NT2/D1 (cell line): ENCODE data around the gene TOX3.

Experiments used
- DNase-seq: peaks from one replicate; pipeline ENCODE4 v3.0.0-alpha.2; 2011; ENCODE audit warnings: low read depth, low spot score
- H3K27me3 ChIP-seq: 2 replicates; pipeline ENCODE4 v1.6.0; 2011; ENCODE audit warnings: mild to moderate bottlenecking; ENCODE audit not compliant: insufficient read length, insufficient read depth
- H3K36me3 ChIP-seq: 2 replicates; pipeline ENCODE4 v1.6.1; 2011; ENCODE audit warnings: mild to moderate bottlenecking, low read length, mixed read lengths; ENCODE audit not compliant: insufficient read depth, insufficient read length
- H3K4me1 ChIP-seq: 2 replicates; pipeline ENCODE4 v1.5.1; 2011; ENCODE audit not compliant: insufficient read depth, insufficient read length
- H3K4me3 ChIP-seq: 2 replicates; pipeline ENCODE4 v1.5.1; 2011; ENCODE audit warnings: low read depth; ENCODE audit not compliant: insufficient read length
- H3K9ac ChIP-seq: 2 replicates; pipeline ENCODE4 v1.6.0; 2011; ENCODE audit warnings: low read depth; ENCODE audit not compliant: insufficient read length
- H3K9me3 ChIP-seq: 2 replicates; pipeline ENCODE4 v1.5.1; 2011; ENCODE audit warnings: mild to moderate bottlenecking, low read length; ENCODE audit not compliant: insufficient read depth
- SUZ12 ChIP-seq: IDR thresholded peaks from 2 replicates; pipeline ENCODE4 v1.6.1; 2011; ENCODE audit not compliant: insufficient read length, insufficient read depth; ENCODE audit errors: extremely low read depth
- YY1 ChIP-seq: IDR thresholded peaks from 2 replicates; pipeline ENCODE4 v1.6.1; 2011; ENCODE audit not compliant: insufficient read length, insufficient read depth
- ZNF274 ChIP-seq: IDR thresholded peaks from 2 replicates; pipeline ENCODE4 v1.6.1; 2011; ENCODE audit warnings: mild to moderate bottlenecking, low read depth, low read length

TOX3 gene

DNA sequence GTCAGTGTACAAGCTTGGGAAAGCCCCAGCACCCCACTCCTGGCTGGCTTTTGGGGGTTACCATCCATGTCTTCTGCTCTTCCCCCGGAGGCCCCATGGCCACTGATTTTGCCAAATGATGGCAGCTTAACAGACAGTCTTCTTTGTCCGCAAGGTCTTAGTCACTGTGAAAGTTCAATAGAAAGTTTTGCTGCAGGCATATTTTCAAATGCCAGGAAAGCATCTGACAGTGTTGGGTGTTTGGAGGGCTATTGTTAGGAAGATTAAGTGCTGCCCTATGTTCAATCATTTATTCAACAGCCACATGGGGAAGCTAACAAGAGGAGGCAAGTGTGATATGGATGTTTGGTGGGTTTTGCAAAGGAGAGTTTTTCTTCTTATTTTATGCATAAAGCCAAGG, 122.4 kb downstream of the TOX3 start:
- Histone ChIP-seq H3K4me3 (no peak overlapping the region), H3K36me3 (no peaks in the 10 kb centered on the region), H3K27me3 (no peaks in the 10 kb centered on the region), H3K4me1 (no peaks in the 10 kb centered on the region), H3K9ac (no peak overlapping the region), H3K9me3 (no peaks in the 10 kb centered on the region)
- TF ChIP-seq ZNF274 = no peak
- TF ChIP-seq YY1 = no peak
- TF ChIP-seq SUZ12 = no peak
- DNase-seq = no peak

DNA sequence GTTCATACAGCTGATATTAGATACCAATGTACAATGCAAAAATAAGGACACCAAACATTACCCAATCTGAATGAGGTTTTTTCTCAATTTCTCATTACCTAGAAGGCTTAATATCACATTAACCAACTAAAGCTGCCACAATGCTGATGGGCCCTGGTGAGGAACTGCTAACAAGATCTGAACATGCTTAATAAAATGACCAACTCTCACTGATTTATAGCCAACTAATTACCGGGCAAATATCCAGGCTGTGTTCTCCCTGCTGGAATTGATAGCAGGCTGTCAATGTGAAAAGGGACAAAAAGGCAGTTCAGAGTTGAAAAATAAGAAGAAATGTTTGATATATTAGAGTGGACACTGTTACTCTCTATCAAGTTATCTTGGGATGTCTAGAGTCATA, 124.6 kb downstream of the TOX3 start:
- Histone ChIP-seq H3K27me3 (no peaks in the 10 kb centered on the region), H3K4me3 (no peak overlapping the region), H3K4me1 (no peaks in the 10 kb centered on the region), H3K9ac (no peak overlapping the region), H3K36me3 (no peaks in the 10 kb centered on the region), H3K9me3 (peaks cover 3% of the 10 kb centered on the region; the same call in 1 of the 2 replicates)
- no peak for DNase-seq
- TF ChIP-seq SUZ12 (no peak), ZNF274 (no peak), YY1 (no peak)

- H3K27me3 ChIP-seq = no peaks in the 10 kb centered on the region
- H3K4me3 ChIP-seq = no peak overlapping the region
- peaks cover 15% of the 10 kb centered on the region for H3K9me3 ChIP-seq
- no peaks in the 10 kb centered on the region for H3K36me3 ChIP-seq
- no peak for DNase-seq
- no peaks in the 10 kb centered on the region for H3K4me1 ChIP-seq
- no peak for TF ChIP-seq SUZ12
- no peak for TF ChIP-seq ZNF274
- TF ChIP-seq YY1 = no peak
- H3K9ac ChIP-seq = no peak overlapping the region
Measured at GRCh38 chr16:52418201-52418600, 128.7 kb downstream of the TOX3 start.

GRCh38 chr16:52416888-52417287, 130.1 kb downstream of the TOX3 start:
- no peak for TF ChIP-seq ZNF274
- TF ChIP-seq SUZ12 = no peak
- TF ChIP-seq YY1 = no peak

GRCh38 chr16:52411011-52411410, 135.9 kb downstream of the TOX3 start:
- Histone ChIP-seq H3K9me3 (no peaks in the 10 kb centered on the region), H3K4me1 (no peaks in the 10 kb centered on the region), H3K9ac (no peak overlapping the region), H3K4me3 (no peak overlapping the region), H3K36me3 (no peaks in the 10 kb centered on the region), H3K27me3 (no peaks in the 10 kb centered on the region)
- no peak for DNase-seq
- TF ChIP-seq SUZ12 (no peak), YY1 (no peak), ZNF274 (no peak)

More at GRCh38 chr16:52416888-52417287, 130.1 kb downstream of the TOX3 start:
- Histone ChIP-seq H3K4me3 (no peak overlapping the region), H3K9ac (no peak overlapping the region), H3K27me3 (no peaks in the 10 kb centered on the region), H3K36me3 (no peaks in the 10 kb centered on the region), H3K9me3 (peaks cover 15% of the 10 kb centered on the region), H3K4me1 (no peaks in the 10 kb centered on the region)
- DNase-seq = no peak

DNA sequence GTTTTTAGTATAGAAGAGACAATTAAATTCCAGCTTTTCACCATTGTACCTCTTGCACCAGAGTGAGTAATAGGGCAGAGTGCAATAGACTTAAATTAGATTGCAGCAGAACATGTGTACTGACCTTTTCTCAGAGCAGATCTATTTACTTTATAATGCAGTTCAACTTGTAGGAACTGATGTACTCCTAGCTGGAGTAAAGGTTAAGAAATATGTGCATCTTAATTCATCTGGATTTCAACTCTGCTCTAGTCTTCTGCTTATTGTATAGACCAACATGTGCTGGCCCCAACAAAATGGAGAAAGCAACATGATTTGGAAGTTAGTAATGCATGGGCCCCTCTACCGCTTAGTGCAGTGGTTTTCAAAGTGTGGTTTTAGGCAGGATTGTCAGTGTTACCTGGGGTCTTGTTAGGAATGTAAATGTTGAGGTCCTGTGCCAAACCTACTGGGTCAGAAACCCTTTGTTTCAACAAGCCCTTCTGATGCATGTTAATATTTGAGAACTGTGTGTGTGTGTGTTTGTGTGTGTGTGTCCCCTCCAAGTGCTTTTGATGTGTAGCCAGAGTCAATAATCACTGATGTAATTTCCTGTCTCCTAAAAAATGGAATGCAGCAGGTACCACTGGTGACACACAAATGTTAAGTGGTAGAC, 138.6 kb downstream of the TOX3 start:
- no peaks in the 10 kb centered on the region for H3K9me3 ChIP-seq
- no peaks in the 10 kb centered on the region for H3K4me1 ChIP-seq
- H3K27me3 ChIP-seq = no peaks in the 10 kb centered on the region
- no peak overlapping the region for H3K9ac ChIP-seq
- H3K36me3 ChIP-seq = no peaks in the 10 kb centered on the region
- no peak for DNase-seq
- no peak overlapping the region for H3K4me3 ChIP-seq
- TF ChIP-seq ZNF274 = no peak
- no peak for TF ChIP-seq YY1
- no peak for TF ChIP-seq SUZ12

DNA sequence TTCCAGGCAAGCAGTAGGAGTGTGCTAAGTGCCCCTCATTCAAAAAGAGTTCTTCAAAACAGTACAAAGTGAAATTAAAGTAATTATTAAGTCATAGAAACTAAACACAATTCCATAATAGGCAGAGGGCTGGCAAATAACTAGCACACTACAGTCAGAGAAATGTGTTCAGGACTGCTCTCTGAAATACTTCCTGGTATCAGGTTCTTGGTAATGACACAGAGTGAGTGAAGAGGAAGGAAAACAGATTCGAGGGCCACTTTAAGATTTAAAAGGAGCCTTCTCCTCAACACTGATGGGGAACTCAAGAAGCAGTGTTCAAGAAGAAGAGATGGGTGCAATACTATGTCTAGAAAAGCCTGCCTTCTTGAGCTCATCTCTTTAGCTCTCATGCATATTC, 139.2 kb downstream of the TOX3 start:
- Histone ChIP-seq H3K36me3 (no peaks in the 10 kb centered on the region), H3K4me1 (no peaks in the 10 kb centered on the region), H3K4me3 (no peak overlapping the region), H3K9ac (no peak overlapping the region), H3K27me3 (no peaks in the 10 kb centered on the region), H3K9me3 (no peaks in the 10 kb centered on the region)
- TF ChIP-seq YY1 (no peak), SUZ12 (no peak), ZNF274 (no peak)
- DNase-seq = no peak

DNA sequence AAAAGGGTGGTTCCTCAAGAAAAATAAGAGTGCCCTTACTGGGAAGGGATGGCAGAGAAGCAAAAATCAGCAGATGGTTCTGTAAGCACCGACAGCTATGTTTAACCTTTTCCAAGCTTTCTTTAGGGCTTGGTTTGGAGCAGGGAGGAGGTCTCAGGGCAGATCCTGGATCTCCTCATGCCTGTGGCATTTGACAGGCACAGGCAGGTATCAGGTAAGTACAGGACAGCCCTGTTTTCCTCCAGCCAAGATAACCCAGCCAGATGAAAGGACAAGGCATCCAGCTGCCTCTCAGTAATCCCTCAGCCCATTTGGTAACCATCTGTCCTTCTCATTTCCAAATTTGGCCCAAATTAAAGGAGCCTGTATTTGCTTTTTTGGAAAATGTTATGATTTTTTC, 141.5 kb downstream of the TOX3 start:
- H3K27me3 ChIP-seq = no peaks in the 10 kb centered on the region
- H3K9ac ChIP-seq = no peak overlapping the region
- TF ChIP-seq YY1 (no peak), SUZ12 (no peak), ZNF274 (no peak)
- no peaks in the 10 kb centered on the region for H3K4me1 ChIP-seq
- DNase-seq = no peak
- H3K36me3 ChIP-seq = no peaks in the 10 kb centered on the region
- no peak overlapping the region for H3K4me3 ChIP-seq
- H3K9me3 ChIP-seq = no peaks in the 10 kb centered on the region
